Measurements from ENCODE around the gene GPR25.
"Not testable (repeated sequence)": the region's sequence is repeated elsewhere in the genome, so short reads cannot be mapped to it uniquely, and the experiment has no call there.

The GPR25 gene

DNA sequence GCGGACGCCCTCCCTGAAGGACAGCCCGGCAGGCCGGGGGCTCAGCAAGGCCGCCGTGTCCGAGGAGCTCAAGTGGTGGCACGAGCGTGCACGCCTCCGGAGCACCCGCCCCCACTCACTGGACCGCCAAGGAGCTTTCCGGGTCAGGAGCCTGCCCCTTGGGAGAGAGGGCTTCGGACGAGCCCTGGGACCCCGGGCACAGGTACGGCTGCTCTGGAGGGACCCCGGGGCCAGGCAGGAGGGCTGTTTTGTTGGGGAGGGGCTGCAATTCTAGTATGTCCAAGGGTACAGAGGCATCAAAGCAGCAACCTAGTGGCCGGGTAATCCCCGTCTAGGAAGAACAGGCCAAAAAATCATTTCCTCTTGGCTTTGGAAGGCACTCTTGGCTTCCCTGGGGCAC is 39.2 kb downstream of the GPR25 start:
- DNase-seq (ENCODE audit: low spot score) = not testable (repeated sequence)

GRCh38 chr1:200912737-200913407 is 40.1 kb downstream of the GPR25 start:
- DNase-seq (ENCODE audit: low spot score) = peak; percentile 35

DNA sequence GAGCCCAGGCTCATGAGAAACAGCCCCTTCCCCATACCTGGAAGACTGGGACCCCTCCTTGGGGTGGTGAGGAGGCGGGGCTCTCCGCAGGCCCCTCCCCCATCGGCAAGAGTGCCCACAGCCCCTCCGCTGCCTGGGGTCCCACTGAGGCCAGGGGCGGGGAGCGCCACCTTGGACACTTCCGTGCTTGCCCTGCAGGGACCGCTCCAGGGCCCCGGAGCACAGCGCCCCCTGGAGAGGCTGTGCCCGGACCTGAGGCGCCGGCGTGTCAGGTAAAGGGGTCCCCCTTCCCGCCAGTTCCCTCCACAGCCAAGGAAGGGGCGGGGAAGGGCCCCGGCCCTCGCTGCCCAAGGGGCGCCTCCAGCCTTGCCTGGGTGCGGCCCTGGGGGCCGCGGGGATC is 43.4 kb downstream of the GPR25 start:
- no peak for DNase-seq (ENCODE audit: low spot score)

- no peak for DNase-seq (ENCODE audit: low spot score)
These were observed 43.9 kb downstream of the GPR25 start for GRCh38 chr1:200916681-200917080.

GRCh38 chr1:200917291-200917817 is 44.6 kb downstream of the GPR25 start:
- no peak for DNase-seq (ENCODE audit: low spot score)

GRCh38 chr1:200918006-200918405 is 45.2 kb downstream of the GPR25 start:
- DNase-seq (ENCODE audit: low spot score) = no peak

DNA sequence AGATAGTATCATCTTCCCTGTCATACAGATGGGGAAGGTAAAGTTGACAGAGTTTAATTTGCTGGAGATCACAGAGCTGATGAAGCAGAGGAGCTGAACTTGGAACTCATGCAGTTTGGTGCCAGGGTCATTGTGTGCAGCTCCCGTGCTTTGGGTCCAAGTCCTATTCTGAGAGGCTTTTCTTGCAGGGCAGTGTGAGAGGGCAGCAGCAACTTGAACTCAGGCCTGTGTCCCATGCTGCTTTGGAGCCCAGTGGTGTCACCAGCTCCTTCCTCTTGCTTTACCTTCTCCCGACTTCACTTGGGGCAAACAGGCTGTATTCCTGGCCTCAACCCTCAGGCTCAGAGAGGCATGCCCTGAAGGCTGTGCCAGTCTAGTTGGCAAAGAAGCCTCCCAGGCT is 46.6 kb downstream of the GPR25 start:
- no peak for DNase-seq (ENCODE audit: low spot score)

DNA sequence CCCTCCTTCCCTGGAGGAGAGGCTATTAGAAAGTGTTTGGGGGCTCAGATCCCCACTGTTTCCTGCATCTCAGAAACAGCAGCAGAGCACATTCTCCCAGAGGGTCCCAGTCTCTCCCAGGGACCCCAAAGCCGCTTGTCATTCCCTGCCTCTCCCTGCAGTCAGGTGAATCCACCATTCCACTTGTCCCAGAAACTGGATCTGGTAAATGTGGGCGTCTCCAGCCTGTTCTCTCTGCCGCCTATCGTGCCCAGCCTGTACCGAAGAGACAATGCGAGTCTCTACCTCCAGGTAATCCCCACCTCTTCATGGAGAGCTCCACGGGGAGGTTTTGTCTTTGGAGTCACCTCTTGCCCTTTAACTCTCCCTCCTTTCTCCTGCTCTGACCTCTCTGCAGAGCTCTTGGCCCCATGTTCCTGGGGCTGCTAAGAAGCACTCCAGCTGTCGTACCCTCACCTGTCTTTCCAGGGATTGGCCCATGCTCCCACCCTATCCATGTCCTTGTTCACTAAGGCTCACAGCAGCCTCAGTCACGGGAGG is 48.9 kb downstream of the GPR25 start:
- DNase-seq (ENCODE audit: low spot score) = no peak

DNA sequence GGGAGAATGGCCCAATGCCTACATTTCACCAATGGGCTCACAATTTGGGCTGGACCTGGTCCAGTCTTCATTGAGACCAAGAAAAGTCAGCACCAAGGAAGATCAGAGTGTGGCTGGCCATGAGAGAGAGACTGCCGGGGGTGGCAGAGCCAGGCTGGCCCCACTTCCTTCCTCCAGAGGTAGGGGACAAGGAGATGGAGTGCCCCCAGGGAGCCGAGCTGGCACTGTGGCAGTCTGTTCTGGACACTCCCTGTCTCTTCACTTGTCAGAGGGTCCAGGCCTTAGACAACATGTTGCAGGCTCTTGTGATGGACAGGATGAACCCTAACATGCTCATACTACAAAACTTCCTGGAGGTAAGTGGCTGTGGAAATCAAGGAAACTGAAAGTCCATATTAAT is 49.6 kb downstream of the GPR25 start:
- no peak for DNase-seq (ENCODE audit: low spot score)

DNA sequence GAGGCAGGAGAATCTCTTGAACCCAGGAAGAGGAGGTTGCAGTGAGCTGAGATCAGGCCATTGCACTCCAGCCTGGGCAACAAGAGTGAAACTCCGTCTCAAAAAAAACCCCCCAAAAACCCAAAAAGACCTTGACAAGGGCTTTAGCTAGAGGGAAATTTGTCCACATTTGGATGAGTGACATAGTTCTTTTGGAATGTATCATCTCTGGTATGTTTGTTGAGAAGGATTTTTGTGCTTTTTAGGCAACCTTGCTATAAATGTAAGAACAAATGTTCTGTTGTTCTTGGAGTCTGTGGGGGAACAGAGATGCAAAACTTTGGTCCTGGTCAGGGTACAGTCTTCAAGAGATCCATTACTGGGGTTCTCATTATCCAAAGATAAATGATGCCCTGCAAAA is 50.8 kb downstream of the GPR25 start:
- no peak for DNase-seq (ENCODE audit: low spot score)
